IMR-90 (cell line): ENCODE results near the gene TIMM13.
"Not testable (repeated sequence)": the region's sequence is repeated elsewhere in the genome, so short reads cannot be mapped to it uniquely, and the experiment has no call there.

ENCODE experiments used
- CTCF ChIP-seq: conservative IDR thresholded peaks from 2 replicates; pipeline ENCODE4 v1.5.1; 2012; ENCODE audit warnings: mild to moderate bottlenecking, low read depth, low read length, improper control_type of control experiment
- MAZ ChIP-seq: IDR thresholded peaks from 2 replicates; pipeline ENCODE4 v1.6.1; 2012; ENCODE audit warnings: low read depth, mild to moderate bottlenecking, low read length, improper control_type of control experiment, moderate library complexity, borderline replicate concordance
- POLR2A ChIP-seq: IDR thresholded peaks from 2 replicates; pipeline ENCODE4 v1.6.1; 2012; ENCODE audit warnings: mild to moderate bottlenecking, low read depth, low read length
- RCOR1 ChIP-seq: IDR thresholded peaks from 2 replicates; pipeline ENCODE4 v1.6.1; 2012; ENCODE audit warnings: mild to moderate bottlenecking, low read length, improper control_type of control experiment; ENCODE audit not compliant: insufficient replicate concordance

- not testable (repeated sequence) for TF ChIP-seq RCOR1, CTCF, POLR2A, MAZ
These were observed 31.4 kb upstream of the TIMM13 start for GRCh38 chr19:2458776-2459175.
